Cardiac muscle cell (in vitro differentiated cells and primary cell): Measurements from ENCODE around the gene THADA. TPM values are rescaled to one million over a fixed set of nuclear protein-coding genes. Genes with fewer than 3 reads are reported as not detected.

ENCODE experiments used
- DNase-seq, 2 donors: peaks; one replicate each; pipeline versions ENCODE4 v3.0.0 to v3.0.0-alpha.2; 2010 to 2017; ENCODE audit warnings: low read depth in 1 of 2, low spot score in 1 of 2
- H3K27ac ChIP-seq: fragments of 200-600 bp; sonication (generic); 2 replicates; pipeline ENCODE4 v1.5.1; 2016
- H3K27me3 ChIP-seq: fragments of 200-600 bp; sonication (generic); 2 replicates; pipeline ENCODE4 v1.6.0; 2016; ENCODE audit warnings: control low read depth
- H3K36me3 ChIP-seq: fragments of 200-600 bp; sonication (generic); 2 replicates; pipeline ENCODE4 v1.5.1; 2016; ENCODE audit warnings: control low read depth
- H3K4me1 ChIP-seq: fragments of 200-600 bp; sonication (generic); 2 replicates; pipeline ENCODE4 v1.8.1; 2017; ENCODE audit warnings: low read depth, mild to moderate bottlenecking, mixed run types
- H3K4me3 ChIP-seq: fragments of 200-600 bp; sonication (generic); 2 replicates; pipeline ENCODE4 v1.5.1; 2016; ENCODE audit warnings: mild to moderate bottlenecking
- H3K9me3 ChIP-seq: fragments of 200-600 bp; sonication (generic); 2 replicates; pipeline ENCODE4 v1.5.1; 2017; ENCODE audit warnings: low read depth, mild to moderate bottlenecking, control low read depth
- CTCF ChIP-seq: IDR thresholded peaks from 2 replicates; pipeline ENCODE4 v1.5.1; 2012; ENCODE audit warnings: low read depth, mild to moderate bottlenecking, low read length
- polyA plus RNA-seq: library from polyadenylated mRNA; unstranded; fragments of >200 nt; fragmentation: Nextera tagmentation; extraction: Ambion mirVana; gene quantifications from 2 replicates; pipeline ENCODE4 v1.2.1, GENCODE V29; 2016
- total RNA-seq: library from RNA; depleted of rRNA; stranded (reverse); fragments of >200 nt; gene quantifications from 2 replicates; pipeline ENCODE4 v1.2.3, GENCODE V29; 2016

THADA gene
- total and polyA plus RNA-seq, 2 experiments from 2014 or later: 11.9 to 17.3 TPM

- no peak for DNase-seq
- no peaks in the 10 kb centered on the region for H3K9me3 ChIP-seq
- TF ChIP-seq CTCF: no peak
These were observed 134.3 kb downstream of the THADA start for GRCh38 chr2:43461453-43462073.

GRCh38 chr2:43460611-43461365, 135.1 kb downstream of the THADA start:
- Histone ChIP-seq H3K4me3 (no peak overlapping the region), H3K27ac (no peak overlapping the region), H3K36me3 (no peaks in the 10 kb centered on the region), H3K9me3 (no peaks in the 10 kb centered on the region), H3K27me3 (no peaks in the 10 kb centered on the region), H3K4me1 (peaks cover 4% of the 10 kb centered on the region)
- no peak for TF ChIP-seq CTCF
- DNase-seq: peak in 1 of 2 donors; percentile 60

More at GRCh38 chr2:43461453-43462073, 134.3 kb downstream of the THADA start:
- Histone ChIP-seq H3K27ac (no peak overlapping the region), H3K27me3 (no peaks in the 10 kb centered on the region), H3K4me3 (no peak overlapping the region), H3K4me1 (peaks cover 4% of the 10 kb centered on the region), H3K36me3 (no peaks in the 10 kb centered on the region)

GRCh38 chr2:43460174-43460546, 135.7 kb downstream of the THADA start:
- peaks cover 4% of the 10 kb centered on the region for H3K4me1 ChIP-seq
- DNase-seq: no peak
- TF ChIP-seq CTCF: no peak

GRCh38 chr2:43459446-43460173, 136.2 kb downstream of the THADA start:
- TF ChIP-seq CTCF: no peak
- Histone ChIP-seq H3K36me3 (no peaks in the 10 kb centered on the region), H3K4me3 (no peak overlapping the region), H3K27me3 (no peaks in the 10 kb centered on the region), H3K9me3 (no peaks in the 10 kb centered on the region), H3K4me1 (peaks cover 4% of the 10 kb centered on the region), H3K27ac (no peak overlapping the region)
- DNase-seq: peak in 1 of 2 donors; percentile 69

More at GRCh38 chr2:43460174-43460546, 135.7 kb downstream of the THADA start:
- no peaks in the 10 kb centered on the region for H3K27me3 ChIP-seq
- no peak overlapping the region for H3K27ac ChIP-seq
- H3K36me3 ChIP-seq: no peaks in the 10 kb centered on the region
- H3K4me3 ChIP-seq: no peak overlapping the region
- no peaks in the 10 kb centered on the region for H3K9me3 ChIP-seq

GRCh38 chr2:43458014-43458628, 137.7 kb downstream of the THADA start:
- DNase-seq: peak in 1 of 2 donors; percentile 56
- Histone ChIP-seq H3K36me3 (no peaks in the 10 kb centered on the region), H3K27ac (no peak overlapping the region), H3K4me3 (no peak overlapping the region), H3K27me3 (no peaks in the 10 kb centered on the region), H3K4me1 (peaks cover 12% of the 10 kb centered on the region), H3K9me3 (no peaks in the 10 kb centered on the region)
- no peak for TF ChIP-seq CTCF
